CD4-positive, alpha-beta T cell treated with Interleukin-15 for 1 hour (primary cell): ENCODE data around the gene CDIP1.

Source experiments
- DNase-seq: peaks from one replicate; pipeline ENCODE4 v3.0.0-alpha.2; 2020

Gene CDIP1

DNA sequence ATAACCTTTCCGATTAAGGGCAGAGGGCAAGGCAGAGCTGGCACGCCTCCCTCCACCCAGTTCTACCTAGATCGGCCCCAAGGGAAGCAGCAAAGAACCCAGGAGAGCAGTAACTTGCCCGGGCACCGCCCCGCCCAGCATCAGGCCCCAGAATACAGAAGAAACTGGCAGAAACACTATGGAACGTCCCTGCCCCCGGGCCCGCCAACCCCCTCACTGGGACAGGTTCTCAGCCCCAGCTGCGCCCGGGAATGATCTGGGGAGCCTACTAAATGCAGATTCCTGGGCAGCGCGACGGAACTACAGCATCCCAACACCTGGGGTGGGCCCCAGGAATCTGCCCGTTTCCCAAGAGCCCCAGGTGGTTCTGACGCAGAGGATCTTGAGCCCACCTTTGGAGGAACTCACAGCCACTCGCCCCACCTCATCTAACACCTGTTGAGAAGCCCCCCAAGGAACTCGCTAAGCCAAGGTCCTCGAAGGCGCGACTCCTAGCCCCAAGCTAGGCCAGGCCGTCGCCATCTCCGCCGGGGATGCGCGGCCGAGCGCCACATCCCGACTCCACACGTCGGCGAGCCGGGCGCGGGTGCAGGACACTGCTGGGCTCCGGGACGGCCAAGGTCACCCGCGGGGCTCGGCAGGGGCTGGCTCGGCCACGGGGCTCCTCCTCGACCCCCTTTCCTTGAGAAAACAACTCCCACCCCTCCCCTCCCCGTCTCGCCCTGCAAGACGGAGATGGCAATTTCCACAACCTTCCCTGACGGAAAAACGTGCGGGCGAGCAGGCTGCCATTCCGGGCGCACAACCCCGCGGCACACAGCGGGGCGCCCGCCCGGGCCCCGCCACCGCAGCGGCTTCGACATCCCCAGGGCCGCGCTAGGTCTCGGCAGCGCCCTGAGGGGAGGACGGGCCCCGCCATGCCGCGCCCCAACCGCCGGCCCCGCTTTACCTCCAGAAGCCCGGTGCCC, 913 bp downstream of the CDIP1 start:
- no peak for DNase-seq

- DNase-seq, result no peak
Observed at GRCh38 chr16:4536391-4537106, 2.0 kb downstream of the CDIP1 start.

GRCh38 chr16:4535627-4536108, 2.9 kb downstream of the CDIP1 start:
- DNase-seq, result no peak

DNA sequence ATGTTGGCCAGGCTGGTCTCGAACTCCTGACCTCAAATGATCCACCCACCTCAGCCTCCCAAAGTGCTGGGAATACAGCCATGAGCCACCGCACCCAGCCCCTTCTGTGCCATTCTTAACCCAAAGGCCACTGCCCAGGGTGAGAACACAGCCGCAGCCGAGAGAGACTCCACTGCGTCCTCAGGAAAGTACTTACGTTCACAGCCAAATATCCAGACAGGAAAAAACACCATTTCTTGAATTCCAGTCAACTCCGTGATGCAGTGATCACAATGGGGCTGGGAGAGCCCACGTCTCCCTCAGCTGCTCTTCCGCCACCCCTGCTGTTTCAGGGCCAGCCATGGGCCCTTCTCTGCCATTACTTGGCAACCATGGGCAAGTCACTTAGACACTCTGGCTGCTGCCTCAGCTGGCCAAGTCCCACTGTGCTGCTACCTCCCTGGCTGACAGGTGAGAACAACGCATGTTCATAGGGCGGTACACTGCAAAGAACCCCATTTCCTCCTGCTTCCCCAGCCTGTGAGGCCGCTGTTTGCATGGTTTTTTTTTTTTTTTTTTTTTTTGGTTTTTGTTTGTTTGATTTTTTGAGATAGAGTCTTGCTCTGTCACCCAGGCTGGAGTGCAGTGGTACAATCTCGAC, 4.3 kb downstream of the CDIP1 start:
- peak; percentile 60 for DNase-seq

DNA sequence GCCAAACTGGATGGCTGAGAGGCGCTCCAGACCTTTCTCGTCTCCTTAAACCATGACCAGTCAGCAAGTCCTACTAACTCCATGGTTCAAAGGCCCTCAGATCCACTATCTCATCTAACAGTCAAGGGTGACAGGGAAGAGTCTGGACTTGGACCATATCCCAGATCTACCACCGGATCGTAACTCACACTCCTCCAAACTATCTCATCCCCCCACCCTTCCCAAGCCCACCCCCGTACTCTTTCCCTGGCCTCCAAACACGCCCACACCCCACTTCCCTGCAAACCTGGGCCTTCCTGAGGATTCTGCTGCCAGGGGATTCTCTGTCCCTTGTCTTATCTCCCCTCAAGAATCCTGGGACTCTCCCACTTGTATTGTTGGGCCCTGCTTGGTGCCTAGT, 5.1 kb downstream of the CDIP1 start:
- no peak for DNase-seq

DNA sequence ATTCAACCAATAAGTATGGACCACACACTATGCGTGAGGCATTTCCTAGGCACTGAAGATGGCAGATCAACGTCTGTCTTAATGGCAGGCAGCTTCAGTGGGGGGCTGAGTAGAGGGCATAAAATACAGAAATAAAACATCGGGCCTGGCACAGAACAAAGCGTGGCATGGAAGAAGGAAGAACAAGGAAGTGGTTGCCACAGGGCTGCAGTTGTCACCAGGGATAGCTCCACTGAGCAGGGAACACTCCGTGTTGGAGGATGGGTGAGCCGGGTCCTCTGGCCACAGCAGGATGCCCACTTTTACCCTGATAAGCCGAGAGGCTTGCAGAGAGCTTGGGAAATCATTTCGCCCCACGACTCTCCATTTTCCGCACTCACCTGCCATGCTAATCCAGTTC, 6.3 kb downstream of the CDIP1 start:
- DNase-seq, result no peak

- no peak for DNase-seq
Observed at GRCh38 chr16:4531811-4532210, 6.8 kb downstream of the CDIP1 start.

DNA sequence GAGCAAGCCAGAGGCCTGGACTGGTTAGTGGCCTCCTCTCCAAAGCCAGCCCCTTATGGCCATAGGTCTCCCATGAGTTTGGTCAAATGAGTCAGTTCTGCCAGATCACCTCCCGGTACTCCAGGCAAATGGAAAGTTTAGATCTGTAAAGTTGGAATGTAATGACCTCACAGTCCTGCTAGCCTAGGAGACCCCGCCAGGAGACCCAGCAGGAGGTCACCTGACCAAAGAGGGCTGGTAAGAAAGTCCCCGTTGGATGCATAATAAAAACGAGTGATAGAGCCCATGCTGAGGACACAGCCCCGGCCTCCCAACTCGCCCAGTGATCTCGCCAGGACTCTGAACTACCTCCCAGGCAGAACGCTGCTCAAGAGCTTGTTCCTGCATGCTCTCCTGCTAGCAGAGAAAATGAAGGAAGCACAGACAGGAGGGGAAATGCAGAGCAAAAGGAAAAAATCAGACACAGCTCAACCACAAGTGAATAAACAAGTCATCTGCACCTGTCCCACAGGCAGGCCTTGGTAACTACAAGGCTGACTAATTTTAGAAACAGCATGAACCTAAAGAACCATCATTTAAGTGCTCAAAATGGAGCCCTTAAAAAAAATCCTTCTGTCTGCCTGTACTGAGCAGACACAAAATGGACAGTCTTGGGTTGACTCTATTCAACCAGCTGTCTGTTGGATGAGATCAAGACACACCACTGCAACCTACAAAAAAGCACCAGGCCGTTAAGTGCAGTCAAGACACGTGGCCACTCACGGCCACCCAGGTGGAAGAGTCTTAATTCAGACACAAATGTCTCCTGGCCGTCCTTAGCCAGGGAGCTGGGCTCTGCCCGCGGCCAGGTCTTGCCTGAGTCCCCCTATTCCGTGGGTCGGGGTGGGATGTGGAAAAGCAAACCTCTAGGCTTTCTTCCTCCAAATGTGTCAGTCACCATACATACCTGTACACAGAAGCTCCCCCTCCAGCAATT, 9.2 kb downstream of the CDIP1 start:
- no peak for DNase-seq

- no peak for DNase-seq
Observed at GRCh38 chr16:4525634-4526277, 12.8 kb downstream of the CDIP1 start.

GRCh38 chr16:4525069-4525468, 13.5 kb downstream of the CDIP1 start:
- no peak for DNase-seq

GRCh38 chr16:4524571-4524970, 14.0 kb downstream of the CDIP1 start:
- DNase-seq, result no peak

DNA sequence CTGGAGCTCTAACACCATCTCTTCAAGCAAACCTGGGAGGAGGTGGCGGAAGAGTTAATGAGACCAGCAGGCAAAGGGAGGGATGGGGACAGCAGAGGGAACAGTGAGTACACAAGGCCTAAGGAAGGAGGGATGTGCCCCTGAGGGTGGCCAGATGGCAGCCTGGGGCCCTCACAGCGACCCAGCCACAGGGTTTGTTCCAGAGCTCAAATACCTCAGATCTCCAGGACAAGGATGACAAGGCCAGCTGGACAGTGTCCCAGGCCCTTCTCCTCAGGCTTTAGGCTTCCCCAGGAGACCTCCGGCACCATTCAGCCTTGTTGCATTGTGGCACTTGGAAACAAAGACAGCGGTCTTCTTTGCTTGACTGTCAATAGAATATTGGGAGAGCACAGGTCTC, 14.9 kb downstream of the CDIP1 start:
- no peak for DNase-seq

- no peak for DNase-seq
Observed at GRCh38 chr16:4522051-4522581, 16.5 kb downstream of the CDIP1 start.

DNA sequence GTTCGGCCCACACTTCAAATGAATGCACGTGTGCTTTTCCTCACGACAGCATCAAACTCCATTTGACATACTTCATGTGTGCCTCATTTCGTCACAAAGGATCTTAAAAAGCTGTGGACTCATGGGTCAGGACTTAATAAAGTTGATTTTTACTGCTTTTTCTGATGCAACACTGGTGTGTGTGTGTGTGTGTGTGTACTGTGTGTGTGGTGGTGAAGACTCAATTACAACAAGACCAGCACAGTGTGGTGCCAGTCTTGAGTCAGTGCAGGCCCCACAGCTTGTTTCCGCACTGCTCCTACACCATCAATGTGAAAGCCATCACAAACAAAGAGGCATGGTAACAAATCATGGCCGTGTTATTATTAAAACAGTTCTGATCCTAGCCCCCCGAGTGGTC, 17.7 kb downstream of the CDIP1 start:
- no peak for DNase-seq

GRCh38 chr16:4519274-4520058, 19.1 kb downstream of the CDIP1 start:
- no peak for DNase-seq

DNA sequence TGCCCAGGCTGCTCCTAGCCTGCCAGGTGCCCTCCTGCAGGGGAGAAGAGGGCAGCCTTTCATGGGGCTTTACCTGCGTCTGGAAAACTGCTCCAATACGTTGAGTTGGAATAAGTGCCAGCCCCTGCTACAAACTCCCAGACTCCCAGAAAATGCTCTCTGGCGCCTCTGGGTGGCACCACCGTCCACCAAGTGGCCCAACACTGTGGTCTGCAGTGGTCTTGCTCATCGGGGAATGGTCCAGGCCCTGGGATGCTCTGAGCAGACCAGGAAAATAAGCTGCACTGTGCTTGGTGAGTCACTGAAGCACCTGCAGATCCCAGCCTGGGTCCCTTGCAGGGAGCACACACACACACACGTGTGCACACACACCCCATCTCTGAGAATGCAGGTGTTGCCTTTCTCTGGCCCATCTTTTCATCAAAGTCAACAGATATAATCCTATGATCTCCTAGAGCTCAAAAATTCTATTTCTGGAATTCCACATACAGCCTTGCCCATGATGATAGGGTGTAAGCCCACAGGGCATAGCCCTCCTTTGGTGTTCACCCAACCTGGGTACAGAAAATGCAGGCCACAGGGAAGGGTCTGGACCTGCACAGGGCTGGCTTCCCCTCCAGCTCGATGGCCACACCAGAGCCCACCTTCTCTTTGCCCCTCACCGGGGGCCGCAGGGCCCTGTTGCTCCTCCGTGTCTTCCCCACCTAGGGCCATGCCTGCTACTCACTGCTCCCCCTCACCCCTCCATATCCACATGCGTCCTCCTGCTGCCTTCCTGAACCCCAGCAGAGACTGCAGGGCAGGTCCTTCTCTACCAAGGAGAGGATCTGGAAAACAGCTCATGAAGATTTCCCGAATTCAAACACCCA, 20.5 kb downstream of the CDIP1 start:
- DNase-seq, result no peak

- peak; percentile 54 for DNase-seq
Observed at GRCh38 chr16:4515611-4516233, 22.9 kb downstream of the CDIP1 start.

GRCh38 chr16:4514606-4515005, 24.0 kb downstream of the CDIP1 start:
- no peak for DNase-seq

DNA sequence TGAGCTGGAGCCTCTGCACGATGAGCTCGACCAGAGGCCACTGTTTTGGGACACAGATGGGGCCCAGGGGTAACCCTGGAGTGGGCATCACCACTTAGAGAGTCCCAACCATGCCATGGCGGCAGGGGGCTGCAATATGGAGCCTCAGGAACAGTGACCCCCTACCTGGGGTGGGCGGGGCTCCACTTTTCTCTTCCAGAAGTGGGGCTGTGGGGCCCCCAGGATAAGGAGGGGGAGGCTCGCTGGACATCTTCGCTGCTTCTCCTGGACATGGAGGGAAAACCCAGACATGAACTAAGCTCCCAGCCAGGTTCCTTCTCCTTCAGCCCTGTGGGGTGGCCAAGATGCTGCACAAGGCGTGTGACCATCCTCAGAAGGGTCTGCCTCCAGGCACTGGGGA, 24.7 kb downstream of the CDIP1 start:
- DNase-seq, result no peak
